OCI-LY7 (cell line): ENCODE data around the gene BRSK2. TPM values are rescaled to one million over a fixed set of nuclear protein-coding genes. Genes with fewer than 3 reads are reported as not detected.

Experiments used
- BruUV-seq: library from RNA; stranded (reverse); fragments of 400-500 nt; replicated peaks from 2 replicates; lab custom pipeline; 2021; lab: Mats Ljungman, UMichigan
- CTCF ChIA-PET: fragments of 300-600 bp; sonication (Branson Sonifier 250); formaldehyde crosslinking; loops from one replicate; lab custom pipeline; 2022; ENCODE audit warnings: antibody characterized with exemption; ENCODE audit not compliant: unreplicated experiment; lab: Charles Lee
- POLR2A ChIA-PET: fragments of 300-600 bp; sonication (Branson Sonifier 250); formaldehyde crosslinking; loops from one replicate; lab custom pipeline; 2022; ENCODE audit warnings: antibody characterized with exemption; lab: Charles Lee
- DNase-seq: peaks from one replicate; pipeline ENCODE4 v3.0.0-alpha.2; 2015; ENCODE audit warnings: low spot score
- H2AFZ ChIP-seq: fragments of 200-600 bp; sonication (generic), shearing (Covaris generic); 2 replicates; pipeline ENCODE4 v1.6.1; 2014; ENCODE audit warnings: mild to moderate bottlenecking, antibody characterized with exemption, low read length, moderate library complexity
- H3K27ac ChIP-seq: fragments of 200-600 bp; sonication (generic); 2 replicates; pipeline ENCODE4 v1.5.1; 2014; ENCODE audit warnings: mixed run types, low read depth, mild to moderate bottlenecking, moderate library complexity, low read length, inconsistent platforms; ENCODE audit not compliant: poor library complexity, severe bottlenecking
- H3K36me3 ChIP-seq: fragments of 200-600 bp; sonication (generic); 2 replicates; pipeline ENCODE4 v1.6.1; 2014; ENCODE audit warnings: mild to moderate bottlenecking, antibody characterized with exemption, low read length, moderate library complexity, mixed read lengths; ENCODE audit not compliant: insufficient read depth
- H3K4me1 ChIP-seq: fragments of 200-600 bp; sonication (generic); 2 replicates; pipeline ENCODE4 v1.5.1; 2014; ENCODE audit warnings: mild to moderate bottlenecking, low read length; ENCODE audit not compliant: insufficient read depth, poor library complexity, severe bottlenecking
- H3K4me2 ChIP-seq: fragments of 200-600 bp; sonication (generic); 2 replicates; pipeline ENCODE4 v1.6.1; 2014; ENCODE audit warnings: mild to moderate bottlenecking, low read length
- H3K4me3 ChIP-seq: fragments of 200-600 bp; sonication (generic); 2 replicates; pipeline ENCODE4 v1.5.1; 2014; ENCODE audit warnings: mild to moderate bottlenecking, low read depth, low read length; ENCODE audit not compliant: poor library complexity, severe bottlenecking
- H3K79me2 ChIP-seq: fragments of 200-600 bp; sonication (generic); 2 replicates; pipeline ENCODE4 v1.6.1; 2016; ENCODE audit warnings: low read depth, mild to moderate bottlenecking, low read length, moderate library complexity, mixed read lengths; ENCODE audit not compliant: insufficient read depth
- H3K9me2 ChIP-seq: fragments of 200-600 bp; sonication (generic); 2 replicates; pipeline ENCODE4 v1.6.1; 2016; ENCODE audit warnings: mild to moderate bottlenecking, low read length, mixed read lengths; ENCODE audit not compliant: insufficient read depth
- H3K9me3 ChIP-seq: fragments of 200-600 bp; sonication (generic); 2 replicates; pipeline ENCODE4 v1.6.1; 2014; ENCODE audit warnings: mild to moderate bottlenecking, mixed run types, low read length, mixed read lengths
- H4K20me1 ChIP-seq: fragments of 200-600 bp; sonication (generic); 2 replicates; pipeline ENCODE4 v1.6.1; 2014; ENCODE audit warnings: mild to moderate bottlenecking, antibody characterized with exemption, low read length, moderate library complexity, mixed read lengths; ENCODE audit not compliant: insufficient read depth
- CTCF ChIP-seq: fragments of 200-600 bp; sonication (generic); conservative IDR thresholded peaks from 2 replicates; pipeline ENCODE4 v1.5.1; 2014; ENCODE audit warnings: mild to moderate bottlenecking, antibody characterized with exemption, low read length, moderate library complexity, mixed read lengths
- EZH2phosphoT487 ChIP-seq: fragments of 200-600 bp; sonication (generic); IDR thresholded peaks from 2 replicates; pipeline ENCODE4 v1.6.1; 2018; ENCODE audit warnings: low read depth, borderline replicate concordance, mild to moderate bottlenecking, mixed run types, antibody characterized with exemption, low read length, moderate library complexity, mixed read lengths
- intact Hi-C: fragments of 100-400 bp; cut with micrococcal nuclease; formaldehyde crosslinking; loops from one replicate; pipeline ENCODE4 v1.10.0; 2022; ENCODE audit not compliant: unreplicated experiment
- total RNA-seq, 2 experiments: library from RNA; depleted of rRNA in 1 of 2; stranded (reverse); fragments of >200 nt in 1 of 2; shearing (Covaris generic) in 1 of 2; gene quantifications; 2 replicates each; pipeline ENCODE4 v1.2.3, GENCODE V29; 2014 to 2022

The BRSK2 gene
- total RNA-seq, 2 experiments from 2014 or later: not detected

- Histone ChIP-seq H3K36me3 (no peaks in the 10 kb centered on the region), H3K79me2 (no peaks in the 10 kb centered on the region), H3K4me2 (peak overlapping the region; percentile 35; the same call in 1 of the 2 replicates), H3K4me3 (no peak overlapping the region), H3K27ac (no peak overlapping the region), H2AFZ (no peak overlapping the region), H3K9me2 (no peaks in the 10 kb centered on the region), H4K20me1 (no peaks in the 10 kb centered on the region), H3K9me3 (no peaks in the 10 kb centered on the region), H3K4me1 (no peaks in the 10 kb centered on the region)
- POLR2A ChIA-PET: no interaction called here
- no peak for TF ChIP-seq EZH2phosphoT487
- no peak for TF ChIP-seq CTCF
- intact Hi-C loops: no loop called here
- BruUV-seq: no TSS peak
- CTCF ChIA-PET: no interaction called here
- DNase-seq: peak; percentile 31
These were observed 417 bp upstream of the BRSK2 start for GRCh38 chr11:1389103-1389931.

GRCh38 chr11:1390569-1391164, 933 bp downstream of the BRSK2 start:
- Histone ChIP-seq H3K4me2 (no peak overlapping the region), H3K4me3 (no peak overlapping the region), H2AFZ (no peak overlapping the region), H4K20me1 (no peaks in the 10 kb centered on the region), H3K9me2 (no peaks in the 10 kb centered on the region), H3K4me1 (no peaks in the 10 kb centered on the region), H3K9me3 (no peaks in the 10 kb centered on the region), H3K36me3 (no peaks in the 10 kb centered on the region), H3K27ac (no peak overlapping the region), H3K79me2 (no peaks in the 10 kb centered on the region)
- no TSS peak for BruUV-seq
- DNase-seq: no peak
- ChIA-PET CTCF (no interaction called here), POLR2A (no interaction called here)
- intact Hi-C loops: no loop called here
- no peak for TF ChIP-seq CTCF
- TF ChIP-seq EZH2phosphoT487: no peak
